H9 (cell line): ENCODE data around the gene PDC. TPM values are rescaled to one million over a fixed set of nuclear protein-coding genes. Genes with fewer than 3 reads are reported as not detected.

Experiments used
- DNase-seq: peaks from one replicate; pipeline ENCODE4 v3.0.0-alpha.2; 2017
- H2AFZ ChIP-seq: one replicate; pipeline ENCODE4 v1.6.1; 2013; ENCODE audit warnings: mild to moderate bottlenecking, low read length, control low read depth, moderate library complexity
- H2AK5ac ChIP-seq: 2 replicates; pipeline ENCODE4 v1.6.1; 2013; ENCODE audit warnings: low read length, control low read depth, mixed read lengths; ENCODE audit not compliant: insufficient read length
- H2BK120ac ChIP-seq: one replicate; pipeline ENCODE4 v1.6.1; 2013; ENCODE audit warnings: low read depth, mild to moderate bottlenecking, low read length, control low read depth, inconsistent platforms; ENCODE audit not compliant: poor library complexity, severe bottlenecking
- H2BK12ac ChIP-seq: 2 replicates; pipeline ENCODE4 v1.6.1; 2013; ENCODE audit warnings: low read length, control low read depth, mixed read lengths, low read depth; ENCODE audit not compliant: insufficient read length
- H2BK15ac ChIP-seq: 2 replicates; pipeline ENCODE4 v1.6.1; 2013; ENCODE audit warnings: low read depth, low read length, control low read depth
- H2BK20ac ChIP-seq: one replicate; pipeline ENCODE4 v1.6.1; 2013; ENCODE audit warnings: low read depth, mild to moderate bottlenecking, low read length, control low read depth, inconsistent platforms; ENCODE audit not compliant: poor library complexity, severe bottlenecking
- H2BK5ac ChIP-seq: 2 replicates; pipeline ENCODE4 v1.6.1; 2013; ENCODE audit warnings: low read length, control low read depth, mixed read lengths; ENCODE audit not compliant: insufficient read length
- H3K14ac ChIP-seq: 2 replicates; pipeline ENCODE4 v1.6.1; 2013; ENCODE audit warnings: low read length, control low read depth; ENCODE audit not compliant: insufficient read depth
- H3K18ac ChIP-seq: 2 replicates; pipeline ENCODE4 v1.6.1; 2013; ENCODE audit warnings: low read depth, mild to moderate bottlenecking, mixed read lengths, low read length, control low read depth; ENCODE audit not compliant: insufficient read length
- H3K23ac ChIP-seq: 2 replicates; pipeline ENCODE4 v1.6.1; 2013; ENCODE audit warnings: low read length, control low read depth, mixed read lengths, low read depth; ENCODE audit not compliant: insufficient read length
- H3K23me2 ChIP-seq: 2 replicates; pipeline ENCODE4 v1.6.1; 2013; ENCODE audit warnings: low read depth, mild to moderate bottlenecking, mixed read lengths, low read length, control low read depth; ENCODE audit not compliant: insufficient read length, poor library complexity, severe bottlenecking
- H3K27ac ChIP-seq: 2 replicates; pipeline ENCODE4 v1.5.1; 2013; ENCODE audit warnings: low read length, control low read depth, mixed read lengths, low read depth; ENCODE audit not compliant: insufficient read length
- H3K27me3 ChIP-seq: 2 replicates; pipeline ENCODE4 v1.6.1; 2013; ENCODE audit warnings: low read length, control low read depth, inconsistent platforms; ENCODE audit not compliant: insufficient read depth
- H3K4ac ChIP-seq: 2 replicates; pipeline ENCODE4 v1.6.1; 2013; ENCODE audit warnings: low read depth, mild to moderate bottlenecking, control low read depth, inconsistent platforms, low read length, moderate library complexity
- H3K4me1 ChIP-seq: 2 replicates; pipeline ENCODE4 v1.6.1; 2013; ENCODE audit warnings: low read length, control low read depth, inconsistent platforms; ENCODE audit not compliant: insufficient read depth
- H3K4me2 ChIP-seq: 2 replicates; pipeline ENCODE4 v1.6.1; 2013; ENCODE audit warnings: low read length, control low read depth, mixed read lengths; ENCODE audit not compliant: insufficient read length, insufficient read depth
- H3K56ac ChIP-seq: 2 replicates; pipeline ENCODE4 v1.6.1; 2013; ENCODE audit warnings: low read depth, mild to moderate bottlenecking, mixed read lengths, low read length, control low read depth; ENCODE audit not compliant: insufficient read length
- H3K79me1 ChIP-seq: 2 replicates; pipeline ENCODE4 v1.6.1; 2013; ENCODE audit warnings: low read depth, mild to moderate bottlenecking, moderate library complexity, low read length, control low read depth, inconsistent platforms; ENCODE audit not compliant: insufficient read depth, poor library complexity, severe bottlenecking
- H3K79me2 ChIP-seq: 2 replicates; pipeline ENCODE4 v1.6.1; 2013; ENCODE audit warnings: low read length, control low read depth, inconsistent platforms; ENCODE audit not compliant: insufficient read depth
- H3K9ac ChIP-seq: 2 replicates; pipeline ENCODE4 v1.6.1; 2013; ENCODE audit warnings: low read length, control low read depth, mixed read lengths; ENCODE audit not compliant: insufficient read length; ENCODE audit errors: extremely low read depth
- H3K9me3 ChIP-seq: one replicate; pipeline ENCODE4 v1.6.1; 2013; ENCODE audit warnings: low read depth, low read length, inconsistent platforms; ENCODE audit not compliant: control insufficient read depth
- H3T11ph ChIP-seq: one replicate; pipeline ENCODE4 v1.6.1; 2013; ENCODE audit warnings: mild to moderate bottlenecking, low read length, control low read depth, inconsistent platforms
- H4K20me1 ChIP-seq: one replicate; pipeline ENCODE4 v1.6.1; 2013; ENCODE audit not compliant: control insufficient read depth, insufficient read length, insufficient read depth
- H4K5ac ChIP-seq: 2 replicates; pipeline ENCODE4 v1.6.1; 2013; ENCODE audit warnings: low read depth, mild to moderate bottlenecking, mixed read lengths, low read length, control low read depth; ENCODE audit not compliant: insufficient read length
- H4K8ac ChIP-seq: replicated peaks from 2 replicates; pipeline ENCODE4 v1.6.1; 2013; ENCODE audit warnings: low read length, control low read depth, mixed read lengths, low read depth; ENCODE audit not compliant: insufficient read length
- H4K91ac ChIP-seq: 2 replicates; pipeline ENCODE4 v1.6.1; 2013; ENCODE audit warnings: low read depth, mild to moderate bottlenecking, moderate library complexity, mixed read lengths, low read length, control low read depth; ENCODE audit not compliant: insufficient read length
- H3K27ac Mint-ChIP-seq, 3 experiments: 2 replicates in 2 of 3; 3 replicates in 1 of 3; pipeline ENCODE4 v1.8.0; 2020 to 2021; ENCODE audit warnings: mixed read lengths in 3 of 3, mild to moderate bottlenecking in 1 of 3, moderate library complexity in 1 of 3
- H3K27me3 Mint-ChIP-seq: 2 replicates; pipeline ENCODE4 v1.8.0; 2021; ENCODE audit warnings: low read depth, mild to moderate bottlenecking, moderate library complexity, mixed read lengths
- H3K36me3 Mint-ChIP-seq, 3 experiments: 2 replicates in 2 of 3; 3 replicates in 1 of 3; pipeline ENCODE4 v1.8.0; 2020 to 2021; ENCODE audit warnings: low read depth in 3 of 3, mixed read lengths in 3 of 3; ENCODE audit not compliant: insufficient read depth in 1 of 3
- H3K4me1 Mint-ChIP-seq, 2 experiments: 2 replicates each; pipeline ENCODE4 v1.8.0; 2020; ENCODE audit warnings: mixed read lengths in 2 of 2
- H3K4me3 Mint-ChIP-seq, 2 experiments: 2 replicates in 1 of 2; 3 replicates in 1 of 2; pipeline ENCODE4 v1.8.0; 2020 to 2021; ENCODE audit warnings: mild to moderate bottlenecking in 2 of 2, mixed read lengths in 2 of 2, moderate library complexity in 1 of 2
- H3K9me3 Mint-ChIP-seq, 2 experiments: 2 replicates in 1 of 2; 3 replicates in 1 of 2; pipeline ENCODE4 v1.8.0; 2020; ENCODE audit warnings: mild to moderate bottlenecking in 2 of 2, mixed read lengths in 2 of 2, moderate library complexity in 1 of 2
- WGBS: extraction: QIAGEN DNeasy Blood & Tissue Kit; methylation state at CpG from one replicate; pipeline ENCODE4 v1.1.7; 2013; ENCODE audit warnings: missing lambda C conversion rate, low lambda C conversion rate, mixed read lengths; ENCODE audit not compliant: insufficient read length; ENCODE audit errors: extremely low coverage; 5-methylcytosine and 5-hydroxymethylcytosine counted together
- total RNA-seq: library from RNA; stranded (reverse); gene quantifications from 2 replicates; pipeline ENCODE4 v1.2.1, GENCODE V29; 2021
- TF ChIP-seq, protein P1 (sequence below): fragments of 200-600 bp; sonication (generic); conservative IDR thresholded peaks from 3 replicates; pipeline ENCODE4 v1.8.0; 2021; ENCODE audit warnings: antibody characterized with exemption, mild to moderate bottlenecking

PDC gene
- total RNA-seq, 1 experiment from 2014 or later, result not detected

DNA sequence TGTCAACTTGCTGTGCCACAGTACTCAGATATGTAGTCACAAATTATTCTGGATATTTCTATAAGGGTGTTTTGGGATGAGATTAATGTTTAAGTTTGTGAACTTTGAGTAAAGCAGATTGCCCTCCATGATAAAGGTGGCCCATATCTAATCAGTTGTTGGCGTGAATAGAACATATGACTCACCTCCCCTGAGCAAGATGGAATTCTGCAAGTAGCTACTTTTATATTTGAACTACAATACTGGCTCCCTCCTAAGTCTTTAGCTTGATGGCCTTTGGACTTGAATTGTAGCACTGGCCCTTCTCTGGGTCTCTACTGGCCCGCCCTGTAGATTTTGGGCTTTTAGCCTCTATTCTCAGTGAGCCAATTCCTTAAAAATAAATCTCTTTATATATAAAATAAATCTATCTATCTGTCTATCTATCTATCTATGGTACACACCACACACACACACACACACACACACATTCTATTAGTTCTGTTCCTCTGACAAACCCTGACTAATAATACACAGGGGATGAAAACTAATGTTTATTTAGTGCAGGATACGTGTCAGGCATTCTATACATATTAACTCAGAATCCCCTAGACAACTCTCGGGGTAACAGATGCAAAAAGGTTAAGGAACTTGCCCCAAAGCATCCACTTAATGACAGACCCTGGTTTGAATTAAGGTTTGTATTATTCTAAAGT is 37.9 kb upstream of the PDC start:
- no peak overlapping the region for H2AK5ac ChIP-seq
- WGBS, result no CpG with 5 or more reads among the region's 4 CpGs
- no peak overlapping the region for H3K27ac Mint-ChIP-seq
- H3K4me3 Mint-ChIP-seq, result no peak overlapping the region
- peaks cover 0 to 4% of the 10 kb centered on the region in 2 experiments; a peak in 1 of 5 replicates for H3K9me3 Mint-ChIP-seq
- no peak overlapping the region for H2BK120ac ChIP-seq
- no peak overlapping the region for H2BK20ac ChIP-seq
- H4K20me1 ChIP-seq, result no peaks in the 10 kb centered on the region
- H2BK12ac ChIP-seq, result no peak overlapping the region
- no peaks in the 10 kb centered on the region for H3K79me1 ChIP-seq
- no peak overlapping the region for H2AFZ ChIP-seq
- H3K36me3 Mint-ChIP-seq, result 0 out of 7 replicates have a peak, but pooled peaks cover 0 to 7% (median 0%) of the 10 kb centered on the region in 3 experiments
- no peak overlapping the region for H4K91ac ChIP-seq
- H3K14ac ChIP-seq, result no peak overlapping the region
- no peak overlapping the region for H3K18ac ChIP-seq
- H3K4me1 Mint-ChIP-seq, result peaks cover 19 to 25% of the 10 kb centered on the region in 2 experiments
- H3K27me3 ChIP-seq, result no peaks in the 10 kb centered on the region
- H3K79me2 ChIP-seq, result no peaks in the 10 kb centered on the region
- H3K27me3 Mint-ChIP-seq, result no peaks in the 10 kb centered on the region
- H3K23ac ChIP-seq, result no peak overlapping the region
- H3K56ac ChIP-seq, result no peak overlapping the region
- H3K4me1 ChIP-seq, result no peaks in the 10 kb centered on the region; the same call in 1 of the 2 replicates
- H3K27ac ChIP-seq, result no peak overlapping the region
- no peak overlapping the region for H3K4ac ChIP-seq
- no peak overlapping the region for H4K5ac ChIP-seq
- no peak for DNase-seq
- H2BK15ac ChIP-seq, result no peak overlapping the region
- no peak overlapping the region for H3K4me2 ChIP-seq
- no peak overlapping the region for H4K8ac ChIP-seq
- TF ChIP-seq, protein P1, sequence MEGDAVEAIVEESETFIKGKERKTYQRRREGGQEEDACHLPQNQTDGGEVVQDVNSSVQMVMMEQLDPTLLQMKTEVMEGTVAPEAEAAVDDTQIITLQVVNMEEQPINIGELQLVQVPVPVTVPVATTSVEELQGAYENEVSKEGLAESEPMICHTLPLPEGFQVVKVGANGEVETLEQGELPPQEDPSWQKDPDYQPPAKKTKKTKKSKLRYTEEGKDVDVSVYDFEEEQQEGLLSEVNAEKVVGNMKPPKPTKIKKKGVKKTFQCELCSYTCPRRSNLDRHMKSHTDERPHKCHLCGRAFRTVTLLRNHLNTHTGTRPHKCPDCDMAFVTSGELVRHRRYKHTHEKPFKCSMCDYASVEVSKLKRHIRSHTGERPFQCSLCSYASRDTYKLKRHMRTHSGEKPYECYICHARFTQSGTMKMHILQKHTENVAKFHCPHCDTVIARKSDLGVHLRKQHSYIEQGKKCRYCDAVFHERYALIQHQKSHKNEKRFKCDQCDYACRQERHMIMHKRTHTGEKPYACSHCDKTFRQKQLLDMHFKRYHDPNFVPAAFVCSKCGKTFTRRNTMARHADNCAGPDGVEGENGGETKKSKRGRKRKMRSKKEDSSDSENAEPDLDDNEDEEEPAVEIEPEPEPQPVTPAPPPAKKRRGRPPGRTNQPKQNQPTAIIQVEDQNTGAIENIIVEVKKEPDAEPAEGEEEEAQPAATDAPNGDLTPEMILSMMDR, result no peak
- H3K23me2 ChIP-seq, result no peaks in the 10 kb centered on the region
- no peaks in the 10 kb centered on the region for H3K9me3 ChIP-seq
- no peak overlapping the region for H2BK5ac ChIP-seq
- no peak overlapping the region for H3T11ph ChIP-seq
- no peak overlapping the region for H3K9ac ChIP-seq
